Activated T-cell treated with anti-CD3 and anti-CD28 coated beads, Interleukin-2, amount 50 U/mL, for 48 hours (primary cell): Measurements from ENCODE around the gene APEH.
A peak's percentile ranks its signal among the peaks of the same experiment; 100 is the strongest.

Source experiments
- DNase-seq, 2 experiments: peaks; one replicate each; pipeline ENCODE4 v3.0.0-alpha.2; 2020

APEH gene

GRCh38 chr3:49673715-49674496, at the start of gene APEH:
Gene APEH (plus strand): TSS chr3:49674351. CDS start chr3:49674402, 51 bp downstream.
- peak; percentile 99 for DNase-seq

GRCh38 chr3:49625071-49625470, 49.1 kb upstream of the APEH start:
- no peak for DNase-seq

GRCh38 chr3:49626101-49626581, 48.0 kb upstream of the APEH start:
- no peak for DNase-seq

- no peak for DNase-seq
These were observed 47.4 kb upstream of the APEH start for GRCh38 chr3:49626796-49627195.

- DNase-seq, result no peak
These were observed 46.5 kb upstream of the APEH start for GRCh38 chr3:49627634-49628033.

GRCh38 chr3:49628249-49628648, 45.9 kb upstream of the APEH start:
- no peak for DNase-seq

GRCh38 chr3:49629451-49629850, 44.7 kb upstream of the APEH start:
- DNase-seq, result no peak

- no peak for DNase-seq
These were observed 44.3 kb upstream of the APEH start for GRCh38 chr3:49629866-49630265.

GRCh38 chr3:49630784-49631183, 43.4 kb upstream of the APEH start:
- DNase-seq, result no peak

GRCh38 chr3:49634736-49635135, 39.4 kb upstream of the APEH start:
- DNase-seq, result no peak

GRCh38 chr3:49636883-49637609, 37.1 kb upstream of the APEH start:
- DNase-seq, result no peak

- no peak for DNase-seq
These were observed 35.7 kb upstream of the APEH start for GRCh38 chr3:49638445-49638844.

GRCh38 chr3:49639551-49639950, 34.6 kb upstream of the APEH start:
- no peak for DNase-seq

- no peak for DNase-seq
These were observed 32.9 kb upstream of the APEH start for GRCh38 chr3:49641292-49641691.

GRCh38 chr3:49641921-49642707, 32.0 kb upstream of the APEH start:
- no peak for DNase-seq

GRCh38 chr3:49642708-49643145, 31.4 kb upstream of the APEH start:
- no peak for DNase-seq

GRCh38 chr3:49644684-49645083, 29.5 kb upstream of the APEH start:
- no peak for DNase-seq

- no peak for DNase-seq
These were observed 27.9 kb upstream of the APEH start for GRCh38 chr3:49646236-49646635.

GRCh38 chr3:49647741-49648140, 26.4 kb upstream of the APEH start:
- no peak for DNase-seq

GRCh38 chr3:49648354-49649019, 25.7 kb upstream of the APEH start:
- DNase-seq, result no peak

GRCh38 chr3:49649576-49649975, 24.6 kb upstream of the APEH start:
- DNase-seq, result no peak

GRCh38 chr3:49650177-49650576, 24.0 kb upstream of the APEH start:
- no peak for DNase-seq

GRCh38 chr3:49650637-49651036, 23.5 kb upstream of the APEH start:
- DNase-seq, result no peak
